Pons (tissue), 1 donor: Measurements from ENCODE around the gene PTMS.

Experiments
- DNase-seq: peaks from one replicate; pipeline ENCODE4 v3.0.0-alpha.2; 2016; ENCODE audit warnings: low spot score

Gene PTMS

DNA sequence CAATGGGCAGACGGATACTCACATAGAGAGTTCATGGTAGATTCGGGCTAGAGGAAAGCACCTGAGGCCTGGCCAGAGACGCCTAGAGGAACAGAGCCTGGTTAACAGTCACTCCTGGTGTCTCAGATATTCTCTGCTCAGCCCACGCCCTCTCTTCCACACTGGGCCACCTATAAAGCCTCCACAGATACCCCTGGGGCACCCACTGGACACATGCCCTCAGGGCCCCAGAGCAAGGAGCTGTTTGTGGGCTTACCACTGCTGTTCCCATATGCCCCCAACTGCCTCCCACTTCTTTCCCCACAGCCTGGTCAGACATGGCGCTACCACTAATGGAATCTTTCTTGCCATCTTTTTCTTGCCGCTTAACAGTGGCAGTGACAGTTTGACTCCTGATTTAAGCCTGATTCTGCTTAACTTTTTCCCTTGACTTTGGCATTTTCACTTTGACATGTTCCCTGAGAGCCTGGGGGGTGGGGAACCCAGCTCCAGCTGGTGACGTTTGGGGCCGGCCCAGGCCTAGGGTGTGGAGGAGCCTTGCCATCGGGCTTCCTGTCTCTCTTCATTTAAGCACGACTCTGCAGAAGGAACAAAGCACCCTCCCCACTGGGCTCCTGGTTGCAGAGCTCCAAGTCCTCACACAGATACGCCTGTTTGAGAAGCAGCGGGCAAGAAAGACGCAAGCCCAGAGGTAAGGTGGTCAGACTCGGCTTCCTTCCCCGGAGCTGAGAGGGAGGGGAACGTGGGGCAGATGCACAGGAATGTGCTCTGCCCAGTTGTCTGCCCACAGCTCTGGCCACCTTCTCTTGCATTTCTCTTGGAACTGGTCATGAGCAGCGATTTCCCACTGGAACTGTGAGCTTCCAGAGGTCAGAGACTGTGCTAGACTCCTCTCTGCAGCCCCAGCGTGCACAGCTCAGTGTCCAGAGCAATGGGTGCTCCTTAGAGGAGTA is 23.1 kb downstream of the PTMS start, which contains the start of gene CD4:
Gene CD4, plus strand, starts transcription at position 557 of the 953 bp plus-strand sequence. CDS start 10,611 bp downstream, outside the sequence.
- DNase-seq = peak; percentile 66

DNA sequence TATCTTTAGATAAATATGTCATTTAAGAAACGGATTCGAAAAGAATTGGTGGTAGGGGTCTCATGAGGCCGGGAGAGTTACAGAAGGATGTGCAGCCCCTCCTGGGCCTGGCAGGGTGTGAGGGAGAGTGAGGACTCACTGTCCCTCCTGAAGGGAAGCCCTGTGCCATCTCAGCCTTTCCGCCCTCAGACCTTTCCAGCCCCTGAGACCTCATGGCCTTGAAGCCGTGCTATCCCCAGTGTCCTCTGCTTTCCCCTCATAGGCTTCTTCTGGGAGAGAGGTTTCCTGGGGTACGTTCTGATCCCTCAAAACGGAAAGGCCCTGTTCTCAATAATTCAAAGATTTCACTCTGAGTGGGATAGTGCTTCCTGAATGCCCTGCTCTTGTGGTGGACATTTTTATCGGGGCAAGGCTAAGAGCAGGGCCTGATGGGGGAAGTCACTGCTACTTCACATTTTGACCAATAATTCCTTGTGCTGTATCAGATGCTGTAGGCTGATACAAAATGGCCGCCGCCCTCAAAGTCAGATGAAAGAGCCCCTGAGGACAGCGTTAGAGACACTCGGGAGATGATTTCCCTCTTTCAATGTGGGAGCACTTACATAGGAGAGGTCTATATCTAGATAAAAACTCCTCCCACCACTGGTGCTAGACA is 24.5 kb downstream of the PTMS start:
- no peak for DNase-seq

DNA sequence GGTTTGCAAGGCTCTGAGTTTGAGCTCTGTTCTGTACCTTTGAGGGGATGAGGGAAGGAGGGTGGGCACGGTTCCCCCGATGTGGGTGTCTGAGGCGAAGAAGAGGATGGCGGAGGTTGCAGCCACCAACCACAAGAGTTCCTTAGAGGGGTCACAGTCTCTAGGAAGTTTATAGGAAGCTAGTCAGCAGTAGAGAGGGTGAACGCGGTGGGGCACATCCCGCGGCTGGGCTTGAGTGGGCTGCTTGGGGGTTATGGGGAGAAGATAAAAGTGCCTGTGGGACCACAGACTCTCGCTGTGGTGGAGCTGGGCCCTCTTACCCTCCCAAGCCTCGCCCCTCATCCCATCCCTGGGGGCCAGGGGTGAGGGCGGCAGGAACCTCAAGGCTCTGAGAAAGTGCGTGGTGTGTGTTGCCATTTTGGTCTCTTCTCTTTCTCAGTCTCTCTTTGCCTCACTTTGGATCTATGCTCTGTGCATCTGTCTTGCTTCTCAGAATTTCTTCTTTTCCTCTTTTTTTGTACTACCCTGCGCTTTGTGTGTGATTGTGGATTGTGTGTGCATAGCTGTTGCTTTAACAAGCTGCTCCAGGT is 25.9 kb downstream of the PTMS start:
- DNase-seq = no peak

DNA sequence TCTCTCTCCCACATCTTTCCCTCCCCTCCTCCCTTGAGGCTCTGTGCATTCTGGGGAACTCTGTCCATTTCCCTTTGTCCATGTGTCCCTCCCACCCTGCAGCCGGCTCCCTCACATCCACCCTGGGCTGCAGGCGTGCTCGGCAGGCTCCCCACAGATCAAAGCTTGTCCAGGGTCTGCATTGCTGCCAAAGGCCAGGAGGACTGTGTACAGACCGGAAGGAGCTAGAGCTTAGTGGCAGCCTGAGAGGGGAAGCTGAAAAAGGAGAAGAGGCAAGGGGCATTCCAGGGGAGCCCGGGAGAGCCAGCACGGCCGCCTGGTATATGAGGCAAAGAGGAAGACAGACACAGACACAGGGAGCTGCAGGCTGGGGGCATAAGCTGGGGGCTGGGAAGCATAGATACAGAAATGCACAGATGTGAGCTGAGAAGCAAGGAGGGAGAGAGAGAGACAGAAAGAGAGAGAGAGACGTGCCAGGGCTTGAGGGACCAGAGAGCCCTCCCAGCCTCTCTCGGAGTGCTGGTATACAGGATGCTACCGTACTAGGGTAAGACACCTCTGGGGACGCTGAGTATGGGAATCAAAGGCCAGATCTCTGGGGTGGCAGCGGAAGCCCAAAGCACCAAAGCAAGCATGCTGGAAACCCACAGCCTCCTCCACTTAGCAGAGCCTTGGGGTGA is 26.5 kb downstream of the PTMS start:
- peak; percentile 69 for DNase-seq

DNA sequence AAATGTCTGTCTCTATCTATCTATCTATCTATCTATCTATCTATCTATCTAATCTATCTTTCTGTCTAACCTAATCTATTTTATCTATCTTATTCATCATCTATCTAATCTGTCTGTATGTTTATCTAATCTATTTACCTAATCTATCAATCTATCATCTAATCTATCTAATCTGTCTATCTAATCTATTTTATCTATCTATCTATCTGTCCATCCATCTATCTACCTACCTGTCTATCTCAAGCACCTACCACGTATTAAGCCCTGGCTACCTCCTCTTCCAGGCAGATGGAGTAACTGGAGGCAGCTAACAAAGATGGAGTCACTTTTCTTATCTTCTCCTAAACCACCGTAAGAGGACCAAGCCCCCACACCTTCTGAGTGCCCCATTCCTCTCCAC is 28.9 kb downstream of the PTMS start:
- no peak for DNase-seq

DNA sequence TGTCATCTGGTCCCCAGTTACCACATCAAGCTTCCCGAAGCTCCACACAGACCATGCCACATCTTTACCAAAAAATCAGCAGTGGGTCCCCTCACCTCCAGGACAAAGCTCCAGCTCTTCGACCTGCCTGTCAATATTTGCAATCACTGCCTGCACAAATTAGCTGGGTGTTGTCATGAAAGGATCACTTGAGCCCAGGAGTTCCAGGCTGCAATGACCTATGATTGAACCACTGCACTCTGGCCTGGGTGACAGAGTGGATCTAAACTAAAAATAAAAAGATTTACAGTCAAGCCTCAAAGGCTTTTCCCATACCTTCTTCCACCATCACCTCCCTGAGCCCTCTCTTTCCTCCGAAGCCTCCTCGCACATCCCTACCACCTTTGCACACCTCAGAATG is 30.4 kb downstream of the PTMS start:
- no peak for DNase-seq

DNA sequence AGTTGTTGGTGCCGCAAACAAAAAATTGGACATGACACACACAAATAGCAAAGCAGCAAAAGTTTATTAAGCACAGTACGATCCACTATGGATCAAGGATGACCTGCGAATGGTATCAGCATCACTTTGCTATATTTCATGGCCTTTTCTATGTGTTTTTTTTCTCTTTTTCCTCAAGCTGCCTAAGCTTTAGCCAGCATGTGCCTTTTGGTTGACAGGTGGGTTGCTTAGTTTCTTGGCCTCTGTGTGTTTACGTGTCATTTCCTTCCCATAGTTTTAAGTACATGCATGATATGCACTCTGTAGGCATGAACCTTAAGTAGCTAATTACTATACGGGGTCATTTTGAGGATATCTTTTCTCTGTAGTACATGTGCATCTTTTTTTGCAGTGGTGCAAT is 33.0 kb downstream of the PTMS start:
- no peak for DNase-seq

DNA sequence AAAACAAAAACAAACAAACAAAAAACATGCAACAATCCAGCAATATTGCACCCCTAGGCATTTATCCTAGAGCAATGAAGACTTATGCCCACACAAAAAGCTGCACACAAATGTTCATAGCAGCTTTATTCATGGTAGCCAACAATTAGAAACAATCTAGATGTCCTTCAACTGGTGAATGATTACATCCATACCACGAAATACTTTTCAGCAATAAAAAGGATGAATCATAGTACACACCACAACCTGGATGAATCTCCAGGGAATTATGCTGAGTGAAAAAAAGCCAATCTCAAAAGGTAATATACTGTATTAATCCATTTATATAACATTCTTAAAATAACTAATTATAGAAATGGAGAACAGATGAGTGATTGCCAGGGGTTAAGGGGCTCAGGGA is 41.0 kb downstream of the PTMS start:
- no peak for DNase-seq

DNA sequence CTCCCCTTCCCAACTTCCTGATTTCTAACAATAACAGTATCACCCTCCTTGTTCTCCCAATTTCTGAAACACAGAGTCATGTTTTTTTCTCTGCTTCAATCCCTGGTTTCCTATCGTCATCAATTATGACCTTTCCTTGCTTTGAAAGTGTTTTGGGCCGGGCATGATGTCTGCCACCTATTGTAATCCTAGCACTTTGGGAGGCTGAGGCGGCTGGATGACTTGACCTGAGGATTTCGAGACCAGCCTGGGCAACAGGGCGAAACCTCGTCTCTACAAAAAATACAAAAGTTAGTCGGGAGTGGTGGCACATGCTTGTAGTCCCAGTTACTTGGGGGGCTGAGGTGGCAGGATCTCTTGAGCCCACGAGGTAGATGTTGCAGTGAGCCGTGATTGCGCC is 42.9 kb downstream of the PTMS start:
- DNase-seq = no peak

DNA sequence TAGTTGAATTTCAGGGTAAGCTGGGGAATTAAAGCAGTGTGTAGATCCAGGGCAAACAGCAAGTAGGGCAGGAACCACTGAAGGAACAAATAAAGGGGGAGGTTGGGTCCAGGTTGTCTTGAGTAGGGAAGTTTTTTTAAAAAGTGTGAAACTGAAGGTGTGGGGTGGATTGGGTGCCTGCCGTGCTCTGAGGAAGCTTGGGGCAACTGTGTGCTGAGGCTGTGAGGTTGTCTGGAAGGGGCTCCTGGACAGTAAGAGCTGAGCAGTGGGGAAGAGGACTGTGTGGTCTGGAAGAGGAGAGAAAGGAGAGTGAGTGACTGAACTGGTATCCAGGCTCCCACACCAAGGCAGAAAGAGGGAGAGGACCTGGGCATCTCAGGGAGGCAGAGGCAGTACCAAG is 44.6 kb downstream of the PTMS start:
- no peak for DNase-seq

DNA sequence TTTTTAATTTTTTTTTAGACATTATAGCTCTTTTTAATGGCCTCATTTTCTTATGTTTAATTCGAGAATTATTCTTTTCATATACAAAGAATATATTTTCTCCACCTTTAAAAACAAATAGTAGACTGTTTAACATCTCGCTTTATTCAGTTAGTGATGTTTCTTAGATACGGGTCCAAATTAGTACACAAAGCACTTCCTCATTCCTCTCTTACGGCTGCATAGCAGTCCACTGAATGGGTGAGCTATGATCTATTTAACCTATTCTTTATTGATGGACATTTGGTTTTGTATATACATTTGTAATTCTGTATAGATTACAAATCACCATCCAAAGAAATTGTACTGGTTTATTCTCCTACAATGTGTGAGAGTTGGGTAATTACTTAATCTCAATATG is 47.2 kb downstream of the PTMS start:
- DNase-seq = no peak

DNA sequence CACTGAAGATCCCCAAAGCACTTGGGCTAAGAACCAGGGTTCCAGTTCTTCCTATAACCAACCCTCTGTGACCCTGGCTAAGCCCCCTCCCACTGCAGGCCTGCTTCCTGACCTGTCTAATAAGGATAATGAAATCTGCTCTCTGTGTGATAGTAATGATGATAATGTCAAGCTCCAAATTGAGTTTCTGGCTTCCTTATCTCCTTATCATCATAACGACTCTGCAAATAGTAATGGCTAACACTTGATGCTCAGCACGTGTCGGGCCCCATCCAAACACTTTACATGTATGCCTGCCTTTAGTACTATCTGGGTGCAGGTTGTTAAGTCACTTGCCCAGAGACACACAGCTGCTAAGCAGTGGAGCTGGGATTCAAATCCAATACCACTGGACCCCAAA is 50.4 kb downstream of the PTMS start:
- DNase-seq = no peak

DNA sequence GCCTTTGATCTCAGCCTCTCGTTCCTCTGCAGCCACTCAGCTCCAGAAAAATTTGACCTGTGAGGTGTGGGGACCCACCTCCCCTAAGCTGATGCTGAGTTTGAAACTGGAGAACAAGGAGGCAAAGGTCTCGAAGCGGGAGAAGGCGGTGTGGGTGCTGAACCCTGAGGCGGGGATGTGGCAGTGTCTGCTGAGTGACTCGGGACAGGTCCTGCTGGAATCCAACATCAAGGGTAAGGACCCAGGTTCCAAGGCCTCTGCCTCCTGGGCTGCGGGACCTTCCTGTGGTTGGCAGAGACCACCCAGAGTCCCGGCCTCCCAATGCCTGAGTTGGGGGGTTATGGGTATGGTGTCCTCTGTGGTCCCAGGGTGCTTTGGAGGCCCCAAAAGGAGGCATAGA is 50.9 kb downstream of the PTMS start:
- DNase-seq = no peak

DNA sequence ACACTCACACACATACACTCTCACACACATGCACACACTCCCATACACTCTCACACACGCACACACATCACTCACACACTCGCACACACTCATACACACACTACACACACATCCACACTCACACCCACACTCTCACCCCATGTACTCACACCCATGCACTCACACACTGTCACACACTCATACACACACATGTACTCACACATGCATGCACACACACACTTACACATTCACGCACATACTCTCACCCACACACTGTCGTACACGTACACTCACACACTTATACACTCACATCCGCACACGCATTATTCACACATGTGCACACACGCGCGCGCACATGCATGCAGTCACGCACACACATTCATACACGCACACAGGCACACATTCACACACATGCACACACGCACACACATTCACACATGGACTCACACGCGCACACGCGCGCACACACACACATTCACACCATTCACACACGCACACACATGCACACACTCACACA is 51.5 kb downstream of the PTMS start:
- no peak for DNase-seq

DNA sequence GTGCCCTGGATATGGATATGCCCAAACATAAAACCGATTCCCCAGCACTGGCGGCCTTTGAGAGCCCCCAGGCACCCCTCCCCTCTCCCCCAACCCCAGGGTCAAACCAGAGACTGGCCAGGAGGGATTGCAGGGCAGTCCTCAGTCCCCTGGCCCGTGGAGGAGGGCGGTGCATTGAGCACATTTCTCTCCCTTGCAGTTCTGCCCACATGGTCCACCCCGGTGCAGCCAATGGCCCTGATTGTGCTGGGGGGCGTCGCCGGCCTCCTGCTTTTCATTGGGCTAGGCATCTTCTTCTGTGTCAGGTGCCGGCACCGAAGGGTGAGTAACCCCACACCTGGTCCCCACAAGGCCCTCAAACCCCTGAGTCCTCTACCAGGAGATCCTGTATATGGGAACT is 52.1 kb downstream of the PTMS start:
- no peak for DNase-seq

DNA sequence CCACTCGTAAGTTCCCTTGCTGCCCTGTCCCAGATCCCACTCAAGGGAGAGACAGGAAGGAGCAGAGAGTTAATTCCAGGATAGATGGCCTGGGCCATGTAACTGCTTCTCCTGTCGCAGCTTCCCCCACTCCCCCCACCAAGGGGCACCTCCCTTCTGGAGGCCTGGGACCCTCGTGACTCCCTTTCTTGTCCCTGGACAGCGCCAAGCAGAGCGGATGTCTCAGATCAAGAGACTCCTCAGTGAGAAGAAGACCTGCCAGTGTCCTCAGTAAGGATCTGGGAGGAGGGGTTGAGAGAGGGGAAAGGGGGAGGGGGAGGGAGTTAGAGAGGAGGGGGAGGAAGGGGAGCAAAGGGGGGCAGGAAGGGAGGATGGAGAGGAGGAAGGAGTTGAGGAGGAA is 52.5 kb downstream of the PTMS start:
- no peak for DNase-seq

DNA sequence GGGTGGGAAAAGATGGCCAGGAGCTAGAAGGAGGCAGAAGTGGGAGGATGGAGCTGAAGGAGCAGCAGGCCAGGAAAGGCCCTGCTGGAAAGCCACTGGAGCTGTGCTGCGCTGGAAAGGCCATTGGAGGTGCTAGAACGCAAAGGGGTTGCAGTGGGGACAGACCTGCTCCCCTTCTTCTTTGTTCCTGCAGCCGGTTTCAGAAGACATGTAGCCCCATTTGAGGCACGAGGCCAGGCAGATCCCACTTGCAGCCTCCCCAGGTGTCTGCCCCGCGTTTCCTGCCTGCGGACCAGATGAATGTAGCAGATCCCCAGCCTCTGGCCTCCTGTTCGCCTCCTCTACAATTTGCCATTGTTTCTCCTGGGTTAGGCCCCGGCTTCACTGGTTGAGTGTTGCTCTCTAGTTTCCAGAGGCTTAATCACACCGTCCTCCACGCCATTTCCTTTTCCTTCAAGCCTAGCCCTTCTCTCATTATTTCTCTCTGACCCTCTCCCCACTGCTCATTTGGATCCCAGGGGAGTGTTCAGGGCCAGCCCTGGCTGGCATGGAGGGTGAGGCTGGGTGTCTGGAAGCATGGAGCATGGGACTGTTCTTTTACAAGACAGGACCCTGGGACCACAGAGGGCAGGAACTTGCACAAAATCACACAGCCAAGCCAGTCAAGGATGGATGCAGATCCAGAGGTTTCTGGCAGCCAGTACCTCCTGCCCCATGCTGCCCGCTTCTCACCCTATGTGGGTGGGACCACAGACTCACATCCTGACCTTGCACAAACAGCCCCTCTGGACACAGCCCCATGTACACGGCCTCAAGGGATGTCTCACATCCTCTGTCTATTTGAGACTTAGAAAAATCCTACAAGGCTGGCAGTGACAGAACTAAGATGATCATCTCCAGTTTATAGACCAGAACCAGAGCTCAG is 53.2 kb downstream of the PTMS start:
- DNase-seq = no peak

DNA sequence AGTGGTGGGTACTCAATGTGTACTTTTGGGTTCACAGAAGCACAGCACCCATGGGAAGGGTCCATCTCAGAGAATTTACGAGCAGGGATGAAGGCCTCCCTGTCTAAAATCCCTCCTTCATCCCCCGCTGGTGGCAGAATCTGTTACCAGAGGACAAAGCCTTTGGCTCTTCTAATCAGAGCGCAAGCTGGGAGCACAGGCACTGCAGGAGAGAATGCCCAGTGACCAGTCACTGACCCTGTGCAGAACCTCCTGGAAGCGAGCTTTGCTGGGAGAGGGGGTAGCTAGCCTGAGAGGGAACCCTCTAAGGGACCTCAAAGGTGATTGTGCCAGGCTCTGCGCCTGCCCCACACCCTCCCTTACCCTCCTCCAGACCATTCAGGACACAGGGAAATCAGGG is 54.0 kb downstream of the PTMS start:
- no peak for DNase-seq
